Hair follicle dermal papilla cell (primary cell): ENCODE data around the gene SKAP2. TPM values are rescaled to one million over a fixed set of nuclear protein-coding genes. Genes with fewer than 3 reads are reported as not detected.

Source experiments
- total RNA-seq: library from RNA; depleted of rRNA; stranded (reverse); fragments of >200 nt; gene quantifications from 2 replicates; pipeline ENCODE4 v1.2.3, GENCODE V29; 2012

The SKAP2 gene
- 6.9 and 7.8 TPM in 2 replicates for total RNA-seq

DNA sequence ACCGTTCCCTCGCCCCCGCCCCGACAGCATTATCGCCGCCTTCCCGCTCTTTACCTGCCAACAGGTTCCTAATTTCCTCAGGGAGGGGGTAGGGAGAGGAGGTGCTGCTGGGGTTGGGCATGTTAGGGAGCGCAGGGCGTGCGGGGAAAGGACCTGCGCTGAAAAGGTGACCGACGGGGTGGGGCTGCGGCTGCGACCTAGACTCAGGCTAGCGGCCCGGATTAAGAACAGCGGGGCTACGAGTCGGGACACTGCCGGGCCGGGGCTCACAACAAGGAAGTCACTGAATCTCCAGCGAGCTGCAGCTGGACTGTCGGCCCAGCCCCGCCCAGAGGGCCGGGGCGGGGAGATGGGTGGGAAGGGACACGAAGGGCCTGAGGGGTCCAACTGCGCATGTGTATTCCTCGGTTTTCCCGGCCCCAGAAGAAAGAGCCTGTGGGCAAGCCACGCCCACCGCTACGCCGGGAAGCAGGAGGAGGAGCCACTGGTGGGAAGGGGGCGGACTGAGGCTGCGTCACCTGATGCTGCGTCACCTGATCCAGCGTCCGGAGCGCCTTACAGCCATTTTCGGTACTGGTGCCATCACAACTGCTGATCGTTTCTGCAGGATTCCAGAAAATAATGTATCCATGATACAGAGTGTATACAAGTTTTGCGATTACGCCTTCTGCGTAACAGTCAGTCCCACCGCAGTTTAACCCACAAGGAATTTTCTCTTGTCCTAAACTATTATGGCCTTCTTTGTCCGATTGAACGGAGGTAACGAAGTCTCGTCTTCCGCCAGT lies at the start of gene SKAP2:
Gene SKAP2, minus strand, starts transcription at position 282 of the 785 bp plus-strand sequence. Its CDS starts 161 bp downstream, at position 121.

Other genes starting within 250 kb of the SKAP2 start
- under 0.01 TPM in 1 of 2 replicates, not detected in the other for gene HOXA1, start 231.4 kb upstream of the SKAP2 start, total RNA-seq
- gene HOXA2, start 238.1 kb upstream of the SKAP2 start, total RNA-seq, result 0.12 and 0.32 TPM in 2 replicates